Ovary (tissue), 3 donors: ENCODE data around the gene UQCR11.

ENCODE experiments used
- CTCF ChIP-seq, 3 donors: fragments of 450-650 bp in 2 of 3; fragments of 200-600 bp in 1 of 3; IDR thresholded peaks; one replicate each; pipeline versions ENCODE4 v1.5.1 to v1.8.0; 2016 to 2022; ENCODE audit warnings: antibody characterized with exemption in 3 of 3, mild to moderate bottlenecking in 1 of 3
- EP300 ChIP-seq: sonication (generic); formaldehyde crosslinking; IDR thresholded peaks from one replicate; pipeline ENCODE4 v1.6.1; 2017; ENCODE audit warnings: antibody characterized with exemption
- POLR2A ChIP-seq: fragments of 450-650 bp; IDR thresholded peaks from one replicate; pipeline ENCODE4 v1.6.1; 2017; ENCODE audit warnings: antibody characterized with exemption, mild to moderate bottlenecking, moderate library complexity
- donor health status: DM: no; HTN: no; CAD: no.

GRCh38 chr19:1619094-1619439 is 13.8 kb upstream of the UQCR11 start:
- no peak for TF ChIP-seq EP300
- no peak for TF ChIP-seq CTCF (IDR thresholded peaks at IDR 0.05)
- no peak for TF ChIP-seq POLR2A
